ENCODE results near the gene HACD2. TPM values are rescaled to one million over a fixed set of nuclear protein-coding genes. Genes with fewer than 3 reads are reported as not detected.

The HACD2 gene
- total RNA-seq, 5 donors from 2014 or later (not counting 1 experiment from before 2014, with no cell fraction given): 18.2 to 23.2 (median 20.7) TPM

DNA sequence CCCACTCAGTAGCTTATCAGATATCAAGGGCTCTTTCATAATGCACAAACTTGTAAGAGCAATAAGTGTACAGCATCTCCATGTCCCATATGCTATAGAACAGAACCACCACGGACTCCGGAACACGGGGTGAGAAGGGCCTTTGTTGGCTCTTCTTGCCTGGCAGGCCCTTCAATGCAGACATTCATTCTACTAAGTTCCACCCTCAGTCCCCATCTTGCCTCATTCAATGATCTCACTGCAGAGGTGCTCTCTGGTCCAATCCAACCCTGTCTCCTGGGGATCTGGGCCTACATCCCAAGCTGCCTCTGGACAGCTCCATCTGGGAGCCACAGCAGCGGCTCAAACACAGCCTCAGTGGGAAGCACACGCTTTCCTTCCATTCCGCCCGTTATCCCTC lies 16.8 kb downstream of the HACD2 start:
- peaks cover 23% of the 10 kb centered on the region for H3K36me3 Mint-ChIP-seq
- no peak overlapping the region for H3K4me3 ChIP-seq (ENCODE audit: control insufficient read depth in 1 of 2, extremely low read depth in 1 of 2, low read length in 1 of 2)
- H3K4me1 Mint-ChIP-seq: peaks cover 8 to 15% (median 13%) of the 10 kb centered on the region in 3 donors
- no peak for DNase-seq
- ChIA-PET POLR2A (no interaction called here), CTCF (no interaction called here)
- H3K27ac Mint-ChIP-seq: no peak overlapping the region
- H3K4me3 Mint-ChIP-seq: no peak overlapping the region
- no peaks in the 10 kb centered on the region for H3K9me3 ChIP-seq
- H3K27ac ChIP-seq (ENCODE audit: low read length): no peak overlapping the region
- peaks cover 3 to 6% of the 10 kb centered on the region in 2 donors for H3K36me3 ChIP-seq (ENCODE audit: control insufficient read depth in 2 of 2, extremely low read depth in 1 of 2, insufficient read depth in 1 of 2, low read length in 1 of 2)
- H3K27me3 Mint-ChIP-seq: no peaks in the 10 kb centered on the region
- H3K27me3 ChIP-seq (replicated peaks in 1 of 2; ENCODE audit: control insufficient read depth in 2 of 2, extremely low read depth in 1 of 2, insufficient read depth in 2 of 2, low read length in 1 of 2): no peaks in the 10 kb centered on the region
- 99% methylated on average over 7 of the region's 7 CpGs for WGBS (ENCODE audit: insufficient coverage)
- H3K4me1 ChIP-seq (ENCODE audit: control insufficient read depth in 1 of 2, extremely low read depth in 1 of 2, insufficient read depth in 2 of 2, low read length in 2 of 2): no peaks in the 10 kb centered on the region
- no peak for ATAC-seq (replicated peaks in 1 of 4)
- H3K9me3 Mint-ChIP-seq: no peaks in the 10 kb centered on the region

DNA sequence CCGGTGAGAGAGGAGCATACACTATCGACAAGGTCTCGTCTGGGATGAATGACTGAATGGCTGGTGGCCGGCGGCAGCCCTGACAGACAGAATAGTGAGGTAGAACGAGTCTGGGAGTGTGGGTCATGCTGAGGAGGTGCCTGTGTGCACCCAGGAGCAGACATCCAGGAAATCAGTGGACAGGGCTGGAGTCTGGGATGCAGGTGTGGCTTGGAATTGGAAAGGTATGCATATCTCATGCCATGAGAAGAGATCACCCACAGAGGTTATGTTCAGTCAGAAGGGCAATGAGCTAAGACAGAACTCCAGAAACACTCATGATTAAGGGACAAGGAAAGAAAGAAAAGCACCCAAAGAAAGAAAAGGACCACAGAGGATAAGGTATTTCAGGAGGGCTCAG lies 20.8 kb downstream of the HACD2 start:
- POLR2A ChIA-PET: interaction anchor here in 1 of 2 donors (0.6 kb wide), 1 partner anchor 424 kb away, joined by 3 read pairs; no protein-coding TSS in a partner anchor
- ATAC-seq (replicated peaks in 1 of 4): no peak

DNA sequence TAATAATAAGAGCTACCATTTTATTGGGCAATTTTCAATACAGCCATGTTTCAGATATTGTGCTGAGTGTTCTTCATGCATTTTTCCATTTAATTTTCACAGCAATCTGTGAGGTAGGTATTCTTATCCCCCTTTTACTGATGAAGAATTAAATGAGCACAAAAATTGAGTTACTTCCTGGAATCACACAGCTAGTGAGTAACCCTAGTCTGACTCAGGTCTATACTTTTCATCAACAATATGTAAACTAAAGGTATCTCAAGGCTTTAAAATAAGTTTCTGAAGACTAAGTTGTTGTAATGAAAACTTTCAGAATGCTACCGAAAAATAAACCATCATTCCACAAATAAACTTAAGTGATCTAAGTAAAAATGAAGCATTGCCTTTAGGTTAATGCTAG lies 22.3 kb downstream of the HACD2 start:
- H3K27ac ChIP-seq (ENCODE audit: low read length): no peak overlapping the region
- Mint-ChIP-seq H3K36me3 (peaks cover 13% of the 10 kb centered on the region), H3K27ac (no peak overlapping the region), H3K27me3 (no peaks in the 10 kb centered on the region), H3K9me3 (no peaks in the 10 kb centered on the region), H3K4me3 (no peak overlapping the region), H3K4me1 (peaks cover 2 to 12% (median 11%) of the 10 kb centered on the region in 3 donors)
- ChIA-PET POLR2A (interaction anchor here in 1 of 2 donors (0.5 kb wide), 1 partner anchor 1344 kb away, joined by 3 read pairs; no protein-coding TSS in a partner anchor), CTCF (interaction anchor here in 1 of 2 donors (0.7 to 0.8 kb wide), 2 partner anchors 9 to 891 kb away, joined by 3 to 4 read pairs; no protein-coding TSS in a partner anchor)
- no peak overlapping the region for H3K4me3 ChIP-seq (ENCODE audit: control insufficient read depth in 1 of 2, extremely low read depth in 1 of 2, low read length in 1 of 2)
- H3K36me3 ChIP-seq (ENCODE audit: control insufficient read depth in 2 of 2, extremely low read depth in 1 of 2, insufficient read depth in 1 of 2, low read length in 1 of 2): peaks cover 3 to 9% of the 10 kb centered on the region in 2 donors
- WGBS (ENCODE audit: insufficient coverage): no CpG with 5 or more reads among the region's 1 CpG
- no peaks in the 10 kb centered on the region for H3K4me1 ChIP-seq (ENCODE audit: control insufficient read depth in 1 of 2, extremely low read depth in 1 of 2, insufficient read depth in 2 of 2, low read length in 2 of 2)
- no peaks in the 10 kb centered on the region for H3K27me3 ChIP-seq (replicated peaks in 1 of 2; ENCODE audit: control insufficient read depth in 2 of 2, extremely low read depth in 1 of 2, insufficient read depth in 2 of 2, low read length in 1 of 2)
- DNase-seq (no peak), ATAC-seq (replicated peaks in 1 of 4) (no peak)
- no peaks in the 10 kb centered on the region for H3K9me3 ChIP-seq

More for the DNA sequence above, 20.8 kb downstream of the HACD2 start:
- H3K4me1 ChIP-seq (ENCODE audit: control insufficient read depth in 1 of 2, extremely low read depth in 1 of 2, insufficient read depth in 2 of 2, low read length in 2 of 2): no peaks in the 10 kb centered on the region
- Mint-ChIP-seq H3K4me3 (no peak overlapping the region), H3K36me3 (peaks cover 22% of the 10 kb centered on the region), H3K9me3 (no peaks in the 10 kb centered on the region), H3K27me3 (no peaks in the 10 kb centered on the region), H3K4me1 (peaks cover 4 to 14% (median 10%) of the 10 kb centered on the region in 3 donors), H3K27ac (no peak overlapping the region)
- no peaks in the 10 kb centered on the region for H3K27me3 ChIP-seq (replicated peaks in 1 of 2; ENCODE audit: control insufficient read depth in 2 of 2, extremely low read depth in 1 of 2, insufficient read depth in 2 of 2, low read length in 1 of 2)
- WGBS (ENCODE audit: insufficient coverage): 92% methylated on average over 6 of the region's 6 CpGs
- peaks cover 3 to 9% of the 10 kb centered on the region in 2 donors for H3K36me3 ChIP-seq (ENCODE audit: control insufficient read depth in 2 of 2, extremely low read depth in 1 of 2, insufficient read depth in 1 of 2, low read length in 1 of 2)
- H3K27ac ChIP-seq (ENCODE audit: low read length): no peak overlapping the region
- CTCF ChIA-PET: interaction anchor here in 1 of 2 donors (1.0 to 1.6 kb wide), 2 partner anchors 29 to 233 kb away, joined by 3 to 4 read pairs; no protein-coding TSS in a partner anchor
- H3K4me3 ChIP-seq (ENCODE audit: control insufficient read depth in 1 of 2, extremely low read depth in 1 of 2, low read length in 1 of 2): no peak overlapping the region
- no peak for DNase-seq
- H3K9me3 ChIP-seq: no peaks in the 10 kb centered on the region

DNA sequence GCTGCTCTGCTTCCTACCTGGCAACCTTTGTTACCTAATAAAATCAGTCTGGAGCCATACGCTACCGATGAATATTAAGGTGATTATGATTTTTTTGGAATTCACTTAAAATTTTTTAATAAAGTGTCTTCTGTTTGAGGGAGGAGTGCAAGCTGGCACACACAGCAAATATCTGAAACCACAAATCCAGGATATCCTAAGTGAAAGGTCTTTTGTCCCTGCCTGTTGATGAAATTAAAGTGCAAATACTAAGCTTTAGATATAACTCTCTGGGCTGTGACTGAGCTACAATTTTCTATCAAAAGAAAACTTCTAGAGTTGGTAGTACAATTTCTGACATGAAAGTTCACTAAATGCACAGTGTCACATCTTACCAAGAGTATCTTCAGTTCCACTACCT lies 23.7 kb downstream of the HACD2 start:
- no CpG with 5 or more reads among the region's 2 CpGs for WGBS (ENCODE audit: insufficient coverage)
- H3K27ac ChIP-seq (ENCODE audit: low read length): no peak overlapping the region
- no peak for DNase-seq
- H3K4me3 ChIP-seq (ENCODE audit: control insufficient read depth in 1 of 2, extremely low read depth in 1 of 2, low read length in 1 of 2): no peak overlapping the region
- no peaks in the 10 kb centered on the region for H3K4me1 ChIP-seq (ENCODE audit: control insufficient read depth in 1 of 2, extremely low read depth in 1 of 2, insufficient read depth in 2 of 2, low read length in 2 of 2)
- no peaks in the 10 kb centered on the region for H3K27me3 Mint-ChIP-seq
- peaks cover 2 to 12% (median 11%) of the 10 kb centered on the region in 3 donors for H3K4me1 Mint-ChIP-seq
- no peaks in the 10 kb centered on the region for H3K27me3 ChIP-seq (replicated peaks in 1 of 2; ENCODE audit: control insufficient read depth in 2 of 2, extremely low read depth in 1 of 2, insufficient read depth in 2 of 2, low read length in 1 of 2)
- no peak overlapping the region for H3K27ac Mint-ChIP-seq
- CTCF ChIA-PET: interaction anchor here (0.6 to 3.6 kb wide), 7 partner anchors 17 to 235 kb away, joined by 3 to 15 read pairs (median 3); no protein-coding TSS in a partner anchor
- peaks cover 20% of the 10 kb centered on the region for H3K36me3 Mint-ChIP-seq
- no peaks in the 10 kb centered on the region for H3K9me3 ChIP-seq
- no peak overlapping the region for H3K4me3 Mint-ChIP-seq
- POLR2A ChIA-PET: interaction anchor here in 1 of 2 donors (0.5 kb wide), 1 partner anchor 183 kb away, joined by 7 read pairs; no protein-coding TSS in a partner anchor
- no peaks in the 10 kb centered on the region for H3K9me3 Mint-ChIP-seq
- no peak for ATAC-seq (replicated peaks in 1 of 4)
- peaks cover 5 to 7% of the 10 kb centered on the region in 2 donors for H3K36me3 ChIP-seq (ENCODE audit: control insufficient read depth in 2 of 2, extremely low read depth in 1 of 2, insufficient read depth in 1 of 2, low read length in 1 of 2)

- Histone ChIP-seq H3K4me3 (ENCODE audit: control insufficient read depth in 1 of 2, extremely low read depth in 1 of 2, low read length in 1 of 2) (no peak overlapping the region), H3K9me3 (no peaks in the 10 kb centered on the region), H3K27me3 (replicated peaks in 1 of 2; ENCODE audit: control insufficient read depth in 2 of 2, extremely low read depth in 1 of 2, insufficient read depth in 2 of 2, low read length in 1 of 2) (no peaks in the 10 kb centered on the region), H3K27ac (ENCODE audit: low read length) (no peak overlapping the region), H3K4me1 (ENCODE audit: control insufficient read depth in 1 of 2, extremely low read depth in 1 of 2, insufficient read depth in 2 of 2, low read length in 2 of 2) (no peaks in the 10 kb centered on the region), H3K36me3 (ENCODE audit: control insufficient read depth in 2 of 2, extremely low read depth in 1 of 2, insufficient read depth in 1 of 2, low read length in 1 of 2) (peaks cover 5% of the 10 kb centered on the region in 2 donors)
- no peak overlapping the region for H3K27ac Mint-ChIP-seq
- H3K27me3 Mint-ChIP-seq: no peaks in the 10 kb centered on the region
- peak in 6 of 35 experiments; percentile 1 to 76 (median 9) for DNase-seq
- peaks cover 0 to 12% (median 6%) of the 10 kb centered on the region in 3 donors for H3K9me3 Mint-ChIP-seq
- no peak overlapping the region for H3K4me3 Mint-ChIP-seq
- WGBS (ENCODE audit: insufficient coverage): 62% methylated on average over 3 of the region's 12 CpGs
- CTCF ChIA-PET: interaction anchor here (0.5 to 3.6 kb wide), 20 partner anchors 10 to 1493 kb away, joined by 3 to 15 read pairs (median 4); no protein-coding TSS in a partner anchor
- ATAC-seq (replicated peaks in 1 of 4): no peak
- POLR2A ChIA-PET: no interaction called here
- H3K4me1 Mint-ChIP-seq: peaks cover 2 to 12% (median 11%) of the 10 kb centered on the region in 3 donors
- peaks cover 33% of the 10 kb centered on the region for H3K36me3 Mint-ChIP-seq
These were observed 25.6 kb downstream of the HACD2 start for GRCh38 chr3:123559040-123559861.

DNA sequence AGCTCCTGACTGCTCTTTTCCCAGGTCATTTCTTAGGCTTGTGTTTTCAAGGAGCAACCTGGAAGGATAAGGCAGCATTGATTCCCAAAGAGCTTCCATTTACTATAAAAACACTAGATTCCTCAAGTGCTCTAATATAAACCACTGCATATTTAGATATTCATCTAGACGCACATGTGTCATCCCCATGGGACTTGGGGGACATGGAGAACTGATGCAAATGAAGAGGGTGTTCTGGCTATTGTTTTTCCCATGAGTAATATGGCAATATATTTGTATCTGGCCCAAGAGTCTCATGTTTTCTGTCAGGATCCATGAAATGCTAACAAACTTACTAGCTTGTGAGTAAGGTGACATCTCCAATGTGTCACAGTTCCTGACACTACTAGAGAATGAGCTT lies 31.3 kb downstream of the HACD2 start:
- H3K36me3 Mint-ChIP-seq: peaks cover 65% of the 10 kb centered on the region
- CTCF ChIA-PET: interaction anchor here (0.7 to 1.3 kb wide), 2 partner anchors 9 to 181 kb away, joined by 3 to 4 read pairs; no protein-coding TSS in a partner anchor

More for the DNA sequence above, 31.3 kb downstream of the HACD2 start:
- POLR2A ChIA-PET: no interaction called here
- no peaks in the 10 kb centered on the region for H3K27me3 ChIP-seq (replicated peaks in 1 of 2; ENCODE audit: control insufficient read depth in 2 of 2, extremely low read depth in 1 of 2, insufficient read depth in 2 of 2, low read length in 1 of 2)
- no CpG with 5 or more reads among the region's 1 CpG for WGBS (ENCODE audit: insufficient coverage)
- peaks cover 5 to 15% of the 10 kb centered on the region in 2 donors for H3K36me3 ChIP-seq (ENCODE audit: control insufficient read depth in 2 of 2, extremely low read depth in 1 of 2, insufficient read depth in 1 of 2, low read length in 1 of 2)
- DNase-seq: no peak
- H3K4me3 ChIP-seq (ENCODE audit: control insufficient read depth in 1 of 2, extremely low read depth in 1 of 2, low read length in 1 of 2): no peak overlapping the region
- Mint-ChIP-seq H3K27ac (no peak overlapping the region), H3K27me3 (no peaks in the 10 kb centered on the region), H3K4me1 (peaks cover 2 to 16% (median 6%) of the 10 kb centered on the region in 3 donors), H3K9me3 (peaks cover 0 to 21% (median 8%) of the 10 kb centered on the region in 3 donors), H3K4me3 (no peak overlapping the region)
- H3K27ac ChIP-seq (ENCODE audit: low read length): no peak overlapping the region
- H3K9me3 ChIP-seq: no peaks in the 10 kb centered on the region
- no peak for ATAC-seq (replicated peaks in 1 of 4)
- no peaks in the 10 kb centered on the region for H3K4me1 ChIP-seq (ENCODE audit: control insufficient read depth in 1 of 2, extremely low read depth in 1 of 2, insufficient read depth in 2 of 2, low read length in 2 of 2)
